HepG2 (cell line): Measurements from ENCODE around the gene WDR83. TPM values are rescaled to one million over a fixed set of nuclear protein-coding genes. Genes with fewer than 3 reads are reported as not detected.

Source experiments
- ARNT ChIP-seq: fragments of 450-650 bp; IDR thresholded peaks from 2 replicates; pipeline ENCODE4 v1.6.1; 2017
- BRCA1 ChIP-seq: sonication (generic); formaldehyde crosslinking; IDR thresholded peaks from 2 replicates; pipeline ENCODE4 v1.4.0; 2020; ENCODE audit warnings: missing genetic modification reagents
- GATA4 ChIP-seq: sonication (generic); IDR thresholded peaks from 2 replicates; pipeline ENCODE4 v1.6.1; 2016; ENCODE audit warnings: antibody characterized with exemption, low read depth, borderline replicate concordance
- NR2F2 ChIP-seq: IDR thresholded peaks from 2 replicates; pipeline ENCODE4 v1.6.1; 2012; ENCODE audit warnings: low read depth, inconsistent platforms, borderline replicate concordance
- SOX6 ChIP-seq, 2 experiments: fragments of 450-650 bp in 1 of 2; sonication (generic) in 1 of 2; formaldehyde crosslinking in 1 of 2; IDR thresholded peaks; 2 replicates each; pipeline versions ENCODE4 v1.4.0 to v1.6.1; 2017 to 2020; ENCODE audit warnings: antibody characterized with exemption in 1 of 2, mild to moderate bottlenecking in 1 of 2, missing genetic modification reagents in 1 of 2
- ZNF354B ChIP-seq: sonication (generic); formaldehyde crosslinking; IDR thresholded peaks from 2 replicates; pipeline ENCODE4 v1.8.0; 2022; ENCODE audit warnings: mild to moderate bottlenecking, missing genetic modification reagents
- ZNF710 ChIP-seq: sonication (generic); formaldehyde crosslinking; IDR thresholded peaks from 2 replicates; pipeline ENCODE4 v1.5.0; 2020; ENCODE audit warnings: mild to moderate bottlenecking, missing genetic modification reagents, borderline replicate concordance
- ZNF775 ChIP-seq: sonication (generic); formaldehyde crosslinking; IDR thresholded peaks from 2 replicates; pipeline ENCODE4 v1.4.0; 2020; ENCODE audit warnings: missing genetic modification reagents, mild to moderate bottlenecking, moderate library complexity, borderline replicate concordance
- ZNF83 ChIP-seq: sonication (generic); formaldehyde crosslinking; IDR thresholded peaks from 2 replicates; pipeline ENCODE4 v1.4.0; 2020; ENCODE audit warnings: missing genetic modification reagents, mild to moderate bottlenecking, borderline replicate concordance
- ZNF891 ChIP-seq: sonication (generic); formaldehyde crosslinking; IDR thresholded peaks from 2 replicates; pipeline ENCODE4 v1.5.0; 2020; ENCODE audit warnings: mild to moderate bottlenecking, missing genetic modification reagents
- ZSCAN30 ChIP-seq: sonication (generic); formaldehyde crosslinking; IDR thresholded peaks from 2 replicates; pipeline ENCODE4 v1.5.0; 2020; ENCODE audit warnings: mild to moderate bottlenecking, missing genetic modification reagents
- polyA plus RNA-seq, 8 experiments: library from polyadenylated mRNA; depleted of rRNA in 3 of 8; stranded (reverse) in 7 of 8; unstranded in 1 of 8; fragments of >200 nt; fragmentation: Illumina TruSeq in 4 of 8; extraction: Trizol in 4 of 8; gene quantifications; 2 replicates each; pipeline versions ENCODE4 v1.2.1 to v1.2.3, GENCODE V29; 2011 to 2016; ENCODE audit warnings: low read depth in 4 of 8, missing spikeins in 1 of 8, mixed read lengths in 1 of 8; ENCODE audit not compliant: insufficient read depth in 1 of 8
- total RNA-seq, 5 experiments: library from RNA; depleted of rRNA; stranded (reverse); fragments of >200 nt; fragmentation: Illumina TruSeq; extraction: Trizol; gene quantifications; 2 replicates each; pipeline ENCODE4 v1.2.3, GENCODE V29; 2016; ENCODE audit warnings: low read depth in 1 of 5
- TF ChIP-seq, protein P1 (sequence below): sonication (generic); formaldehyde crosslinking; IDR thresholded peaks from 2 replicates; pipeline ENCODE4 v1.5.0; 2020; ENCODE audit warnings: mild to moderate bottlenecking, missing genetic modification reagents
- TF ChIP-seq, protein P2 (sequence below): sonication (generic); formaldehyde crosslinking; IDR thresholded peaks from 2 replicates; pipeline ENCODE4 v1.4.0; 2020; ENCODE audit warnings: low read depth, mild to moderate bottlenecking, missing genetic modification reagents

The WDR83 gene
- total and polyA plus RNA-seq, 2 of the 13 experiments (the other 11 are each of a cell fraction or from before 2014, with no cell fraction given), result 4.5 to 10.7 TPM

DNA sequence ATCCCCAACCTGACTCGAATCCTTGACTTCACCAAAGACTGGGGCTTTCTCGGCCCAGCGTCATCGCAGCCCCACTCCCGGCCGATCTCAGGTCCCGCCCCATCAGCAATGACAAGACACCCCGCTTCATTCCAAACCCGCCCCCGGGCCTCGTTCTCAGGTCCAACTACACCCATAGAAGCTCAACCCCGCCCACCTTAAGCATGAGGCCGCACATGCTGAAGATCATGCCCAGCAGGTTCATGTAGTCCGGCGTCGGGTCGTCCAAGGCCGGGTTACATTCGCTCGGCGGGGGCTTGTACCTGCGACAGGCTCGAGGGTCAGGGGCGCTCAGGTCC lies 2.3 kb downstream of the WDR83 start (continued):
- TF ChIP-seq SOX6 (IDR thresholded peaks at IDR 0.05) (no peak), SOX6 (CRISPR knock-in tag; IDR thresholded peaks at IDR 0.05) (no peak), ZNF354B (CRISPR knock-in tag) (no peak), GATA4 (no peak), NR2F2 (no peak), ZNF775 (CRISPR knock-in tag) (no peak), BRCA1 (CRISPR knock-in tag) (no peak), ZNF83 (CRISPR knock-in tag) (no peak), ZSCAN30 (CRISPR knock-in tag) (no peak), ZNF891 (CRISPR knock-in tag) (peak; percentile 48; the same call in 1 of the 2 replicates), ZNF710 (no peak), ARNT (no peak)
- TF ChIP-seq, protein P1, sequence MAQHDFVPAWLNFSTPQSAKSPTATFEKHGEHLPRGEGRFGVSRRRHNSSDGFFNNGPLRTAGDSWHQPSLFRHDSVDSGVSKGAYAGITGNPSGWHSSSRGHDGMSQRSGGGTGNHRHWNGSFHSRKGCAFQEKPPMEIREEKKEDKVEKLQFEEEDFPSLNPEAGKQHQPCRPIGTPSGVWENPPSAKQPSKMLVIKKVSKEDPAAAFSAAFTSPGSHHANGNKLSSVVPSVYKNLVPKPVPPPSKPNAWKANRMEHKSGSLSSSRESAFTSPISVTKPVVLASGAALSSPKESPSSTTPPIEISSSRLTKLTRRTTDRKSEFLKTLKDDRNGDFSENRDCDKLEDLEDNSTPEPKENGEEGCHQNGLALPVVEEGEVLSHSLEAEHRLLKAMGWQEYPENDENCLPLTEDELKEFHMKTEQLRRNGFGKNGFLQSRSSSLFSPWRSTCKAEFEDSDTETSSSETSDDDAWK, result no peak
- TF ChIP-seq, protein P2, sequence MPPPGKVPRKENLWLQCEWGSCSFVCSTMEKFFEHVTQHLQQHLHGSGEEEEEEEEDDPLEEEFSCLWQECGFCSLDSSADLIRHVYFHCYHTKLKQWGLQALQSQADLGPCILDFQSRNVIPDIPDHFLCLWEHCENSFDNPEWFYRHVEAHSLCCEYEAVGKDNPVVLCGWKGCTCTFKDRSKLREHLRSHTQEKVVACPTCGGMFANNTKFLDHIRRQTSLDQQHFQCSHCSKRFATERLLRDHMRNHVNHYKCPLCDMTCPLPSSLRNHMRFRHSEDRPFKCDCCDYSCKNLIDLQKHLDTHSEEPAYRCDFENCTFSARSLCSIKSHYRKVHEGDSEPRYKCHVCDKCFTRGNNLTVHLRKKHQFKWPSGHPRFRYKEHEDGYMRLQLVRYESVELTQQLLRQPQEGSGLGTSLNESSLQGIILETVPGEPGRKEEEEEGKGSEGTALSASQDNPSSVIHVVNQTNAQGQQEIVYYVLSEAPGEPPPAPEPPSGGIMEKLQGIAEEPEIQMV (CRISPR knock-in tag), result no peak
